Breast epithelium (tissue), 3 donors: ENCODE measurements around the gene BAD.

Source experiments
- POLR2A ChIP-seq: fragments of 450-650 bp; IDR thresholded peaks from one replicate; pipeline ENCODE4 v1.6.1; 2016; ENCODE audit warnings: antibody characterized with exemption, mild to moderate bottlenecking, moderate library complexity
- POLR2AphosphoS5 ChIP-seq, 3 donors: sonication (generic); formaldehyde crosslinking; IDR thresholded peaks; one replicate each; pipeline ENCODE4 v1.6.1; 2017; ENCODE audit warnings: antibody characterized with exemption in 3 of 3

GRCh38 chr11:64316672-64317324 lies 32.3 kb upstream of the BAD start:
- TF ChIP-seq POLR2A (no peak), POLR2AphosphoS5 (IDR thresholded peaks at IDR 0.05) (no peak)
